CD8-positive, alpha-beta memory T cell (primary cell): ENCODE measurements around the gene TERB2. TPM values are rescaled to one million over a fixed set of nuclear protein-coding genes. Genes with fewer than 3 reads are reported as not detected.
"Not testable (repeated sequence)": the region's sequence is repeated elsewhere in the genome, so short reads cannot be mapped to it uniquely, and the experiment has no call there.

Experiments
- CTCF ChIA-PET: fragments of 350-600 bp; sonication (Branson Sonifier 250); formaldehyde crosslinking; loops from one replicate; lab custom pipeline; 2021; ENCODE audit warnings: antibody characterized with exemption; lab: Charles Lee
- POLR2A ChIA-PET: fragments of 350-600 bp; sonication (Branson Sonifier 250); formaldehyde crosslinking; loops from one replicate; lab custom pipeline; 2021; ENCODE audit warnings: antibody characterized with exemption; lab: Charles Lee
- DNase-seq, 5 donors: peaks; one replicate each; pipeline versions ENCODE4 v3.0.0 to v3.0.0-alpha.2; 2020 to 2022; ENCODE audit warnings: mixed read lengths in 1 of 5
- H3K27ac ChIP-seq: one replicate; pipeline ENCODE4 v1.7.0; 2013; ENCODE audit warnings: low read depth, mild to moderate bottlenecking, low read length, moderate library complexity
- H3K27me3 ChIP-seq: 2 replicates; pipeline ENCODE4 v1.7.0; 2013; ENCODE audit warnings: low read length, mild to moderate bottlenecking; ENCODE audit not compliant: insufficient read depth, poor library complexity, severe bottlenecking
- H3K36me3 ChIP-seq: 2 replicates; pipeline ENCODE4 v1.7.0; 2013; ENCODE audit warnings: mild to moderate bottlenecking, low read length, moderate library complexity; ENCODE audit not compliant: insufficient read depth
- H3K4me1 ChIP-seq: 2 replicates; pipeline ENCODE4 v1.7.0; 2013; ENCODE audit warnings: mild to moderate bottlenecking, low read length, moderate library complexity; ENCODE audit not compliant: insufficient read depth
- H3K4me3 ChIP-seq: 2 replicates; pipeline ENCODE4 v1.7.0; 2013; ENCODE audit warnings: mild to moderate bottlenecking, low read length
- H3K9me3 ChIP-seq: 2 replicates; pipeline ENCODE4 v1.7.0; 2013; ENCODE audit warnings: mild to moderate bottlenecking, low read length
- H3K27ac Mint-ChIP-seq, 8 donors: one replicate each; pipeline ENCODE4 v1.8.0; 2020 to 2021; ENCODE audit warnings: mixed read lengths in 8 of 8, mild to moderate bottlenecking in 6 of 8, inconsistent platforms in 3 of 8, moderate library complexity in 3 of 8
- H3K27me3 Mint-ChIP-seq, 2 donors: one replicate each; pipeline ENCODE4 v1.8.0; 2020 to 2021; ENCODE audit warnings: mixed read lengths in 2 of 2, mild to moderate bottlenecking in 1 of 2, moderate library complexity in 1 of 2
- H3K36me3 Mint-ChIP-seq, 3 donors: one replicate each; pipeline ENCODE4 v1.8.0; 2020 to 2021; ENCODE audit warnings: mixed read lengths in 3 of 3, inconsistent platforms in 1 of 3, mild to moderate bottlenecking in 1 of 3
- H3K4me1 Mint-ChIP-seq, 3 donors: one replicate each; pipeline ENCODE4 v1.8.0; 2020 to 2021; ENCODE audit warnings: mixed read lengths in 3 of 3, inconsistent platforms in 1 of 3, mild to moderate bottlenecking in 1 of 3
- H3K4me3 Mint-ChIP-seq, 7 donors: one replicate each; pipeline ENCODE4 v1.8.0; 2020 to 2021; ENCODE audit warnings: mixed read lengths in 7 of 7, mild to moderate bottlenecking in 6 of 7, moderate library complexity in 4 of 7, inconsistent platforms in 2 of 7
- H3K9me3 Mint-ChIP-seq, 5 donors: one replicate each; pipeline ENCODE4 v1.8.0; 2020 to 2022; ENCODE audit warnings: mixed read lengths in 5 of 5, mild to moderate bottlenecking in 3 of 5, moderate library complexity in 2 of 5, inconsistent platforms in 1 of 5
- polyA plus RNA-seq: library from polyadenylated mRNA; unstranded; fragments of 300-500 nt; fragmentation: Illumina TruSeq; gene quantifications from one replicate; pipeline ENCODE4 v1.2.3, GENCODE V29; 2021
- total RNA-seq, 2 experiments: library from RNA; stranded (reverse); gene quantifications; one replicate each; pipeline ENCODE4 v1.2.3, GENCODE V29; 2021

The TERB2 gene
- total and polyA plus RNA-seq, 3 experiments from 2014 or later: not detected

DNA sequence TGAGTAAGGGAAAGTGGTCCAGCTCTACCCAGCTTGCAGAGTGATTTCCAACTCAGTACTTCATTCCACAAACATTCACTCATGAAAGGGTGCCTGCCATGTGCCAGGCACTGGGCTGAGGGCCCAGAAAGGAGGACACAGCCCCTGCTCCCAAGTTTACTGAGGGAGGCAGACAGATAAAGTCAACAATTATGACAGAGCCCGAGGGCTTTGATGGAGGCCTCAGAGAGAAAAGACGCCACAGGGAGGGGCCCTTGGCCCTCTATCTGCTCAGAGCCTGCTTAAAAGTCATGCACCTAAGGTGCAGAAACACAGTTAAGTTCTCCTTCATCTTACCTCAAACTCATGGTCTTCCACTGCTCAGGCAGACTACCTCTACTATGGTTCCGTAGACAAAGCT lies 68.2 kb downstream of the TERB2 start:
- not testable (repeated sequence) for H3K9me3 Mint-ChIP-seq, H3K27me3 ChIP-seq, H3K27me3 Mint-ChIP-seq, DNase-seq, H3K27ac Mint-ChIP-seq, H3K4me3 ChIP-seq, H3K36me3 Mint-ChIP-seq, H3K27ac ChIP-seq, H3K36me3 ChIP-seq, H3K9me3 ChIP-seq
- Mint-ChIP-seq H3K4me1 (peaks cover 10 to 24% (median 17%) of the 10 kb centered on the region in 3 donors), H3K4me3 (peak overlapping the region in 1 of 7 donors; percentile 62)
- peaks cover 15% of the 10 kb centered on the region for H3K4me1 ChIP-seq
- ChIA-PET POLR2A (interaction anchor here (0.7 kb wide), 1 partner anchor 13 kb away, joined by 3 read pairs; no protein-coding TSS in a partner anchor), CTCF (interaction anchor here (3.7 kb wide), 1 partner anchor 11 kb away, joined by 13 read pairs; no protein-coding TSS in a partner anchor)

DNA sequence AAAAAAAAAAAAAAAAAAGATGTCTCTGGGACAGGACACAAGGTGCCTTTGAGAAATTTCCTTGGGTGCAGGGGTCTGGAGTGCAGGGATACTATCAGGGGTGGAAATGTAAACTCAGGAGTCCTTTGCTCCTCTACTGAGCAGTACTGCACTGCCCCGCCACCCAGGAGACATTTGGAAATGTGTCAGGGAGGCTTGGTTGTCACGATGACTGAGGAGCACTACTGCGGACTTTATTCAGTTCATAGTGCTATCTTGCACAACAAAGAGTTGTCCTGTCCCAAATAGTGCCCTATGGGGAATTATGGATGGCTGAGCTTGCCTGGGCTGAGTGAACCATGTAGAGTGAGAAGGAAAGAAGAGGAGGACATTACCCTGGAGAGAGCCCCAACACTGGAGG lies 69.1 kb downstream of the TERB2 start:
- H3K9me3 ChIP-seq, DNase-seq, H3K4me3 ChIP-seq, H3K27ac ChIP-seq, H3K36me3 Mint-ChIP-seq, H3K27me3 ChIP-seq, H3K9me3 Mint-ChIP-seq, CTCF ChIA-PET, H3K36me3 ChIP-seq, H3K27me3 Mint-ChIP-seq: not testable (repeated sequence)
- peaks cover 10 to 24% (median 17%) of the 10 kb centered on the region in 3 donors for H3K4me1 Mint-ChIP-seq
- H3K4me1 ChIP-seq: peaks cover 15% of the 10 kb centered on the region
- H3K27ac Mint-ChIP-seq: peak overlapping the region in 2 of 8 donors; percentile 55 to 83
- POLR2A ChIA-PET: interaction anchor here (0.7 kb wide), 1 partner anchor 14 kb away, joined by 3 read pairs; no protein-coding TSS in a partner anchor
- H3K4me3 Mint-ChIP-seq: peak overlapping the region in 1 of 7 donors; percentile 62

DNA sequence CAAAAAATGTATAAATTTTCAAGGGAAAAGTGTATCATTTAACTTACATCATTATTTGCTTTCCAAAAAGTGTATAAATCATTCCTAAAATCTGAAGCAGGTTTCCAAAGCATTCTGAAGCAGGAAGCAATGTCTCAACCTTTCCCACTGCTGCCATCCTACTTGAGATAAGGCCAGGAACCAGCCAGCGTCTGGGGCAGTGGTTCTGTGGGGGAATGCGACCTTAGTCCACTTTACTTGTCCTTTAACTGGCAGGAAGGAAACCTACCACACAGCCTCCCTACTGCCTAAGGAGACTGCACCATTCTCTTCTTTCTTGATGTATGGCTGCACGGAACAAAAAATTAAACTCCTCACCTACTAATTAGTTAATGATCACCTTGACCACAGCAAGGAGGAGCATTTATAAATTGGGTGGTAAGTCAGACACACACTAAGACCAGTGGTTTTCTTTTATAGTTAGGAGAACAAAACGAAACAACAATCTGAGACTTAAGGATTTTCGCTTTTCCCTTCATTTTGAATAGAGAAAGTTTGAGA lies 70.2 kb downstream of the TERB2 start:
- Histone ChIP-seq H3K9me3 (no peaks in the 10 kb centered on the region), H3K4me3 (no peak overlapping the region), H3K36me3 (no peaks in the 10 kb centered on the region), H3K4me1 (peaks cover 15% of the 10 kb centered on the region), H3K27me3 (no peaks in the 10 kb centered on the region), H3K27ac (no peak overlapping the region)
- DNase-seq: no peak
- peaks cover 10 to 20% (median 15%) of the 10 kb centered on the region in 3 donors for H3K4me1 Mint-ChIP-seq
- peaks cover 3 to 6% (median 4%) of the 10 kb centered on the region in 3 donors for H3K36me3 Mint-ChIP-seq
- ChIA-PET POLR2A (no interaction called here), CTCF (no interaction called here)
- no peak overlapping the region for H3K4me3 Mint-ChIP-seq
- H3K27ac Mint-ChIP-seq: no peak overlapping the region
- H3K9me3 Mint-ChIP-seq: no peaks in the 10 kb centered on the region
- no peaks in the 10 kb centered on the region for H3K27me3 Mint-ChIP-seq

DNA sequence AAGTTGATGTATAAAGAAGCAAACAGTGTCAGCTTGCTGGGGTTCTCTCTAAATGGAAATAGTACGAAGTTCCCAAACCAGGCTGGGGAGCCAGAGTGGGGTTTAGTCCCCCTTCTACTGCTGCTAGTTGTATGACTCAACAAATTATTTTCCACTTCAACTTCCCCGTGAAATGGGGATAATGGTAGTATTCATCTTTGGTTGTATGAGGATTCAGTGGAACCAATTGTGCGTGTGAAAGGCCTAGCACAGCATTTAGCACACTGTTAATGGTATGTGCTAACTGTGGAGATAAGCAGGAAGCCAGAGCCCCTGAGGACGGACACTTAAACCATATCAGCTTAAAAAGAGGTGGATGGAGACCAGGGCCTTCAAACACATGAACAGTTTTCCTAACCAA lies 70.7 kb downstream of the TERB2 start:
- Histone ChIP-seq H3K4me3 (no peak overlapping the region), H3K9me3 (no peaks in the 10 kb centered on the region), H3K4me1 (peaks cover 14% of the 10 kb centered on the region), H3K36me3 (no peaks in the 10 kb centered on the region), H3K27ac (no peak overlapping the region), H3K27me3 (no peaks in the 10 kb centered on the region)
- no peak for DNase-seq
- ChIA-PET CTCF (interaction anchor here (1.1 kb wide), 1 partner anchor 448 kb away, joined by 3 read pairs; no protein-coding TSS in a partner anchor), POLR2A (no interaction called here)
- no peaks in the 10 kb centered on the region for H3K9me3 Mint-ChIP-seq
- H3K36me3 Mint-ChIP-seq: peaks cover 3 to 6% (median 4%) of the 10 kb centered on the region in 3 donors
- H3K4me3 Mint-ChIP-seq: peak overlapping the region in 1 of 7 donors; percentile 16
- no peaks in the 10 kb centered on the region for H3K27me3 Mint-ChIP-seq
- no peak overlapping the region for H3K27ac Mint-ChIP-seq
- peaks cover 10 to 20% (median 15%) of the 10 kb centered on the region in 3 donors for H3K4me1 Mint-ChIP-seq

Other genes with a start within 250 kb of the TERB2 start
- 1 to 10 TPM; 7.7 to 9.1 TPM for gene PATL2, start 245.4 kb upstream of the TERB2 start, total RNA-seq
- 19.8 TPM for gene PATL2, start 245.4 kb upstream of the TERB2 start, polyA plus RNA-seq
- 1,000 to 10,000 TPM; 4,597 to 4,837 TPM for gene B2M, start 245.2 kb upstream of the TERB2 start, total RNA-seq
- 38,920 TPM for gene B2M, start 245.2 kb upstream of the TERB2 start, polyA plus RNA-seq
- gene TRIM69, start 220.2 kb upstream of the TERB2 start, total RNA-seq: 10 to 100 TPM; 70.8 to 73.8 TPM
- gene TRIM69, start 220.2 kb upstream of the TERB2 start, polyA plus RNA-seq: 37.0 TPM
- gene SORD, start 66.5 kb downstream of the TERB2 start, total RNA-seq: 10 to 100 TPM; 23.0 to 23.1 TPM
- gene SORD, start 66.5 kb downstream of the TERB2 start, polyA plus RNA-seq: 7.8 TPM
- gene DUOX2, start 157.5 kb downstream of the TERB2 start, total RNA-seq: not detected
- not detected for gene DUOX2, start 157.5 kb downstream of the TERB2 start, polyA plus RNA-seq
- not detected for gene DUOXA2, start 157.6 kb downstream of the TERB2 start, total RNA-seq
- gene DUOXA2, start 157.6 kb downstream of the TERB2 start, polyA plus RNA-seq: not detected
- gene DUOXA1, start 173.2 kb downstream of the TERB2 start, total RNA-seq: under 1 TPM in 1 of 2 experiments, not detected in 1; 0.09 TPM
- 0.29 TPM for gene DUOXA1, start 173.2 kb downstream of the TERB2 start, polyA plus RNA-seq
- under 1 TPM in 1 of 2 experiments, not detected in 1; 0.11 TPM for gene DUOX1, start 173.3 kb downstream of the TERB2 start, total RNA-seq
- gene DUOX1, start 173.3 kb downstream of the TERB2 start, polyA plus RNA-seq: 1.2 TPM
- 10 to 100 TPM; 25.4 to 29.5 TPM for gene SHF, start 231.3 kb downstream of the TERB2 start, total RNA-seq
- gene SHF, start 231.3 kb downstream of the TERB2 start, polyA plus RNA-seq: 1.5 TPM